ENCODE data around the gene EHBP1L1. TPM values are rescaled to one million over a fixed set of nuclear protein-coding genes. Genes with fewer than 3 reads are reported as not detected.

EHBP1L1 gene
- total and polyA plus RNA-seq, 12 donors = 30.8 to 113 (median 53.9) TPM

DNA sequence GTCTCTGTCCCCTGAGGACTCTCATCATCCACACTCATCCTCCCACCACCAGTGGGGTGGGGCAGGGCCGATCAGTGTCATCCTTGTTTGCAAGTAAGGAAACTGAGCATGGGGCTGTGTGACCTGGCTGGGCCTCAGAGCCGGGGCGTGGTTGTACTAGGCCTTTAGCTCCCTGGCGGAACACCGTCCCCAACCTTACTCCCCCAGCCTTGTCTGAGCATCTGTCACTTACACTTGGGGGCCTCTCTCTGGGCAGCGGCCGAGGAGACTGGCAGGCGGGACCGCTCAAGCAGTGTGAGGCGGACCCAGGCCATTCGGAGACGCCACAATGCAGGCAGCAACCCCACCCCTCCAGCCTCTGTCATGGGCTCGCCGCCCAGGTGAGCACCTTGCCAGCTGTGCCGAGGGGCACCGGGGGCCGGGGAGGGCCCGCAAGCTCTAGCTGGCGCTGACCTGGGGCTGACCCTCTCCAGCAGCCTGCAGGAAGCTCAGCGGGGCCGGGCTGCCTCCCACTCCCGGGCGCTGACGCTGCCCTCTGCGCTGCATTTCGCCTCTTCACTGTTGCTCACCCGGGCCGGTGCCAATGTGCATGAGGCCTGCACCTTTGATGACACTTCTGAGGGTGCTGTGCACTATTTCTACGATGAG is 43.6 kb downstream of the EHBP1L1 start:
- H3K27ac ChIP-seq = no peak overlapping the region
- DNase-seq = no peak
- intact Hi-C loops (cut with DNase I) = no loop called here
- H3K4me3 ChIP-seq = no peak overlapping the region
- no peaks in the 10 kb centered on the region for H3K27me3 ChIP-seq
- 92 to 96% methylated on average over 29 of the region's 29 CpGs for WGBS, 2 donors
- TF ChIP-seq, protein P1, sequence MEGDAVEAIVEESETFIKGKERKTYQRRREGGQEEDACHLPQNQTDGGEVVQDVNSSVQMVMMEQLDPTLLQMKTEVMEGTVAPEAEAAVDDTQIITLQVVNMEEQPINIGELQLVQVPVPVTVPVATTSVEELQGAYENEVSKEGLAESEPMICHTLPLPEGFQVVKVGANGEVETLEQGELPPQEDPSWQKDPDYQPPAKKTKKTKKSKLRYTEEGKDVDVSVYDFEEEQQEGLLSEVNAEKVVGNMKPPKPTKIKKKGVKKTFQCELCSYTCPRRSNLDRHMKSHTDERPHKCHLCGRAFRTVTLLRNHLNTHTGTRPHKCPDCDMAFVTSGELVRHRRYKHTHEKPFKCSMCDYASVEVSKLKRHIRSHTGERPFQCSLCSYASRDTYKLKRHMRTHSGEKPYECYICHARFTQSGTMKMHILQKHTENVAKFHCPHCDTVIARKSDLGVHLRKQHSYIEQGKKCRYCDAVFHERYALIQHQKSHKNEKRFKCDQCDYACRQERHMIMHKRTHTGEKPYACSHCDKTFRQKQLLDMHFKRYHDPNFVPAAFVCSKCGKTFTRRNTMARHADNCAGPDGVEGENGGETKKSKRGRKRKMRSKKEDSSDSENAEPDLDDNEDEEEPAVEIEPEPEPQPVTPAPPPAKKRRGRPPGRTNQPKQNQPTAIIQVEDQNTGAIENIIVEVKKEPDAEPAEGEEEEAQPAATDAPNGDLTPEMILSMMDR (IDR thresholded peaks at IDR 0.05) = no peak
- peaks cover 11 to 19% (median 15%) of the 10 kb centered on the region in 9 donors for H3K4me1 ChIP-seq
- no peaks in the 10 kb centered on the region for H3K9me3 ChIP-seq
- no peak for ATAC-seq
- H3K36me3 ChIP-seq = peaks cover 10 to 76% (median 53%) of the 10 kb centered on the region in 9 donors

- DNase-seq (no peak), ATAC-seq (no peak)
- no peak overlapping the region for H3K4me3 ChIP-seq
- H3K36me3 ChIP-seq = peaks cover 10 to 88% (median 64%) of the 10 kb centered on the region in 9 donors
- H3K9me3 ChIP-seq = no peaks in the 10 kb centered on the region
- peaks cover 11 to 19% (median 15%) of the 10 kb centered on the region in 9 donors for H3K4me1 ChIP-seq
- intact Hi-C loops (cut with DNase I) = loop anchor here in 3 of 10 donors (10.0 kb wide), 3 partner anchors 84 to 364 kb away; no protein-coding TSS in a partner anchor
- H3K27me3 ChIP-seq = no peaks in the 10 kb centered on the region
- no peak overlapping the region for H3K27ac ChIP-seq
- TF ChIP-seq, protein P1 (IDR thresholded peaks at IDR 0.05) = no peak
- 92 to 94% methylated on average over 19 of the region's 19 CpGs for WGBS, 2 donors
Measured at GRCh38 chr11:65620666-65621065, 44.8 kb downstream of the EHBP1L1 start.

DNA sequence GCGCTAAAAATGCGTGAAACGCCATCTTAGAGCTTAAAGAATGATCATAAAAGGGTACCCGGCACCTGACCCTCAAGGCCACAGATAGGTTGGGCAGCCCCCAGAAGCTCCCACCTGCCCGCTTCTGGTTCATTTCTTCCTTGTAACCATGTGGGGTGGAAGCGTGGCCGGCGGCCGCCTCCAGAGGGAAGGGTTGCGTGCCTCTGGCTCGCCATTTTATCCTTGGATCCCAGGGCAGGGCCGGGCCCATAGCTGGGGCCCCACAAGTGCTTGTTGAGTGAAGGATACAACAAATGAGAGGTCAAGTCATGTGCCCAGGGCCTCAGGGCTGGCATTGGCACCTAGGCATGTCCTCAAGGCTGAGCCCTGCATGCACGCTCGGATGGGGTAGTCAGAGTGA is 45.6 kb downstream of the EHBP1L1 start:
- intact Hi-C loops (cut with DNase I) = loop anchor here in 3 of 10 donors (10.0 kb wide), 3 partner anchors 83 to 363 kb away; no protein-coding TSS in a partner anchor
- H3K4me1 ChIP-seq = peaks cover 8 to 24% (median 18%) of the 10 kb centered on the region in 9 donors
- H3K9me3 ChIP-seq = no peaks in the 10 kb centered on the region
- no peaks in the 10 kb centered on the region for H3K27me3 ChIP-seq
- WGBS, 2 donors = 94 to 95% methylated on average over 14 of the region's 14 CpGs
- no peak overlapping the region for H3K4me3 ChIP-seq
- peaks cover 10 to 96% (median 68%) of the 10 kb centered on the region in 9 donors for H3K36me3 ChIP-seq
- TF ChIP-seq, protein P1 (IDR thresholded peaks at IDR 0.05) = no peak
- DNase-seq (no peak), ATAC-seq (no peak)
- H3K27ac ChIP-seq = no peak overlapping the region

- H3K27me3 ChIP-seq = no peaks in the 10 kb centered on the region
- 93 to 97% methylated on average over 16 of the region's 16 CpGs for WGBS, 2 donors
- intact Hi-C loops (cut with DNase I) = loop anchor here in 3 of 10 donors (10.0 kb wide), 3 partner anchors 83 to 363 kb away; no protein-coding TSS in a partner anchor
- H3K4me1 ChIP-seq = peaks cover 3 to 19% (median 12%) of the 10 kb centered on the region in 9 donors
- TF ChIP-seq, protein P1 (IDR thresholded peaks at IDR 0.05) = no peak
- DNase-seq (no peak), ATAC-seq (no peak)
- H3K36me3 ChIP-seq = peaks cover 10 to 100% (median 74%) of the 10 kb centered on the region in 9 donors
- H3K27ac ChIP-seq = no peak overlapping the region
- no peaks in the 10 kb centered on the region for H3K9me3 ChIP-seq
- H3K4me3 ChIP-seq = no peak overlapping the region
Measured at GRCh38 chr11:65622011-65622410, 46.2 kb downstream of the EHBP1L1 start.
